ENCODE results near the gene FRMPD1.

- TF ChIP-seq CTCF (IDR thresholded peaks at IDR 0.05) (no peak), POLR2A (IDR thresholded peaks at IDR 0.05) (no peak)
Observed at GRCh38 chr9:37788332-37788731, 137.6 kb downstream of the FRMPD1 start.
